ENCODE results near the gene SLC4A7. TPM values are rescaled to one million over a fixed set of nuclear protein-coding genes. Genes with fewer than 3 reads are reported as not detected.
"Not testable (repeated sequence)": the region's sequence is repeated elsewhere in the genome, so short reads cannot be mapped to it uniquely, and the experiment has no call there.

SLC4A7 gene
- total RNA-seq, 4 donors from 2014 or later: 7.5 to 19.8 (median 12.8) TPM

- intact Hi-C loops (cut with DNase I; ENCODE audit: low total_unique reads): no loop called here
Observed at GRCh38 chr3:27335571-27335970, 148.6 kb downstream of the SLC4A7 start.

GRCh38 chr3:27333843-27334242 is 150.3 kb downstream of the SLC4A7 start:
- H3K4me3 ChIP-seq: no peak overlapping the region
- H3K27me3 ChIP-seq: no peaks in the 10 kb centered on the region
- H3K27ac ChIP-seq: no peak overlapping the region
- ATAC-seq (no peak), DNase-seq (no peak)
- in situ Hi-C loops (cut with MboI; ENCODE audit: low sequenced_read_pairs in 4 of 4): no loop called here
- H3K36me3 ChIP-seq: no peaks in the 10 kb centered on the region
- H3K4me1 ChIP-seq: peaks cover 7 to 9% of the 10 kb centered on the region in 2 donors
- no peaks in the 10 kb centered on the region for H3K9me3 ChIP-seq
- intact Hi-C loops (cut with DNase I; ENCODE audit: low total_unique reads): no loop called here
- TF ChIP-seq POLR2A (IDR thresholded peaks at IDR 0.05): no peak
- TF ChIP-seq CTCF (IDR thresholded peaks at IDR 0.05 in 4 of 5, conservative IDR thresholded peaks at IDR 0.05 in 1 of 5): no peak

More at GRCh38 chr3:27335571-27335970, 148.6 kb downstream of the SLC4A7 start:
- in situ Hi-C loops (cut with MboI; ENCODE audit: low sequenced_read_pairs in 4 of 4): no loop called here
- ATAC-seq: no peak
- Histone ChIP-seq H3K9me3 (no peaks in the 10 kb centered on the region), H3K36me3 (no peaks in the 10 kb centered on the region), H3K4me3 (no peak overlapping the region), H3K27me3 (no peaks in the 10 kb centered on the region), H3K27ac (no peak overlapping the region), H3K4me1 (peaks cover 7 to 9% of the 10 kb centered on the region in 2 donors)
- no peak for DNase-seq
- TF ChIP-seq POLR2A (IDR thresholded peaks at IDR 0.05): no peak

GRCh38 chr3:27328982-27329762 is 155.0 kb downstream of the SLC4A7 start:
- ATAC-seq; H3K27me3 ChIP-seq; H3K4me3 ChIP-seq; H3K9me3 ChIP-seq; H3K36me3 ChIP-seq; in situ Hi-C loops (cut with MboI; ENCODE audit: low sequenced_read_pairs in 4 of 4); intact Hi-C loops (cut with DNase I; ENCODE audit: low total_unique reads); DNase-seq: not testable (repeated sequence)
- peaks cover 32 to 33% of the 10 kb centered on the region in 2 donors for H3K4me1 ChIP-seq
- peak overlapping the region in 2 of 4 donors; percentile 84 to 85 for H3K27ac ChIP-seq

- Histone ChIP-seq H3K36me3 (no peaks in the 10 kb centered on the region), H3K9me3 (no peaks in the 10 kb centered on the region), H3K27me3 (no peaks in the 10 kb centered on the region), H3K4me3 (peak overlapping the region; percentile 3 to 20 (median 3)), H3K27ac (peak overlapping the region; percentile 82 to 85 (median 84)), H3K4me1 (peaks cover 28% of the 10 kb centered on the region in 2 donors)
- intact Hi-C loops (cut with DNase I; ENCODE audit: low total_unique reads) (loop anchor here (2.0 kb wide), 1 partner anchor 18 kb away; no protein-coding TSS in a partner anchor), in situ Hi-C loops (cut with MboI; ENCODE audit: low sequenced_read_pairs in 4 of 4) (no loop called here)
- DNase-seq: peak; percentile 71 to 76
- TF ChIP-seq POLR2A (IDR thresholded peaks at IDR 0.05) (no peak), CTCF (IDR thresholded peaks at IDR 0.05 in 4 of 5, conservative IDR thresholded peaks at IDR 0.05 in 1 of 5) (no peak)
- ATAC-seq: peak; percentile 92 to 94
Observed at GRCh38 chr3:27326629-27327545, 157.3 kb downstream of the SLC4A7 start.

GRCh38 chr3:27326202-27326601 is 158.0 kb downstream of the SLC4A7 start:
- intact Hi-C loops (cut with DNase I; ENCODE audit: low total_unique reads) (loop anchor here (2.0 kb wide), 1 partner anchor 19 kb away; no protein-coding TSS in a partner anchor), in situ Hi-C loops (cut with MboI; ENCODE audit: low sequenced_read_pairs in 4 of 4) (no loop called here)
- Histone ChIP-seq H3K36me3 (no peaks in the 10 kb centered on the region), H3K27me3 (no peaks in the 10 kb centered on the region), H3K27ac (peak overlapping the region; percentile 82 to 85 (median 84)), H3K9me3 (no peaks in the 10 kb centered on the region), H3K4me1 (peaks cover 28% of the 10 kb centered on the region in 2 donors), H3K4me3 (no peak overlapping the region)
- no peak for ATAC-seq
- DNase-seq: no peak
- TF ChIP-seq POLR2A (IDR thresholded peaks at IDR 0.05): no peak
- TF ChIP-seq CTCF (IDR thresholded peaks at IDR 0.05 in 4 of 5, conservative IDR thresholded peaks at IDR 0.05 in 1 of 5): no peak

Data from gastrocnemius medialis (tissue), 4 donors.